Measurements from ENCODE around the gene GAS6. TPM values are rescaled to one million over a fixed set of nuclear protein-coding genes. Genes with fewer than 3 reads are reported as not detected.
A peak's percentile ranks its signal among the peaks of the same experiment; 100 is the strongest.

The GAS6 gene
- total and polyA plus RNA-seq, 9 of the 15 experiments (the other 6 are each of a cell fraction or from before 2014, with no cell fraction given), result 0.14 to 9.7 (median 4.7) TPM; not detected in 1

DNA sequence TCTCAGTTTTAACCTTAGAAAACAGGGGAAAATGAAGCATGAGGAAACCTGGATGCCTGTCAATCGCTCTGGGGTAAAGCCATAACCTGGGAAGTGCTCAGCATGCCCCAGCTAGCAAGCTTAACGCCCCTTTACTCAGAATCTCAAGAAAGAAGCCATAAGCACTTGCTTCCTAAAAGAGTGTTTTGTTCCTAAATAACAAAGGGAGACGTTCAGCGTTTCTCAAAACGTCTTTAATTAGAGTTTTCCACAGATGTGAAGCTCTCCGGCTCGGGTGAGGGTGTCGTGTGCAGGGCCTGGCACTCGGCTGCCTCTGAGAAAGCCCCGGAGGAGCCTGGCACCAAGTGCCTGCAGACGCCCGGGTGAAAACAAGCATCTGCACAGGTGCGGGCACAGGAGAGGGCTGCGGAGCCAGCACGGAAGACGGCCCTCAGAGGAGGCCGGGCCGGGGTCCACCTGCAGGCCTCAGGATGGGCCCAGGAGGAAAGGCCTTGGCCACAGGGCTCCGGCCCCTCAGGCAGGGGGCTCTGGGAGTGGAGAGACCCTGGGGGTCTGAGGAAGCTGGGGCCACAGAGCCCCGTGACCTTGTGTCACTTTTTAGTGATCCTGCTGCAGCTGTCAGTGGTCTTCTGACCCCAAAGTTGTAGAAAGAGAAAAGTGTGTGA, 6.2 kb downstream of the GAS6 start (continued):
- TF ChIP-seq, protein P1, sequence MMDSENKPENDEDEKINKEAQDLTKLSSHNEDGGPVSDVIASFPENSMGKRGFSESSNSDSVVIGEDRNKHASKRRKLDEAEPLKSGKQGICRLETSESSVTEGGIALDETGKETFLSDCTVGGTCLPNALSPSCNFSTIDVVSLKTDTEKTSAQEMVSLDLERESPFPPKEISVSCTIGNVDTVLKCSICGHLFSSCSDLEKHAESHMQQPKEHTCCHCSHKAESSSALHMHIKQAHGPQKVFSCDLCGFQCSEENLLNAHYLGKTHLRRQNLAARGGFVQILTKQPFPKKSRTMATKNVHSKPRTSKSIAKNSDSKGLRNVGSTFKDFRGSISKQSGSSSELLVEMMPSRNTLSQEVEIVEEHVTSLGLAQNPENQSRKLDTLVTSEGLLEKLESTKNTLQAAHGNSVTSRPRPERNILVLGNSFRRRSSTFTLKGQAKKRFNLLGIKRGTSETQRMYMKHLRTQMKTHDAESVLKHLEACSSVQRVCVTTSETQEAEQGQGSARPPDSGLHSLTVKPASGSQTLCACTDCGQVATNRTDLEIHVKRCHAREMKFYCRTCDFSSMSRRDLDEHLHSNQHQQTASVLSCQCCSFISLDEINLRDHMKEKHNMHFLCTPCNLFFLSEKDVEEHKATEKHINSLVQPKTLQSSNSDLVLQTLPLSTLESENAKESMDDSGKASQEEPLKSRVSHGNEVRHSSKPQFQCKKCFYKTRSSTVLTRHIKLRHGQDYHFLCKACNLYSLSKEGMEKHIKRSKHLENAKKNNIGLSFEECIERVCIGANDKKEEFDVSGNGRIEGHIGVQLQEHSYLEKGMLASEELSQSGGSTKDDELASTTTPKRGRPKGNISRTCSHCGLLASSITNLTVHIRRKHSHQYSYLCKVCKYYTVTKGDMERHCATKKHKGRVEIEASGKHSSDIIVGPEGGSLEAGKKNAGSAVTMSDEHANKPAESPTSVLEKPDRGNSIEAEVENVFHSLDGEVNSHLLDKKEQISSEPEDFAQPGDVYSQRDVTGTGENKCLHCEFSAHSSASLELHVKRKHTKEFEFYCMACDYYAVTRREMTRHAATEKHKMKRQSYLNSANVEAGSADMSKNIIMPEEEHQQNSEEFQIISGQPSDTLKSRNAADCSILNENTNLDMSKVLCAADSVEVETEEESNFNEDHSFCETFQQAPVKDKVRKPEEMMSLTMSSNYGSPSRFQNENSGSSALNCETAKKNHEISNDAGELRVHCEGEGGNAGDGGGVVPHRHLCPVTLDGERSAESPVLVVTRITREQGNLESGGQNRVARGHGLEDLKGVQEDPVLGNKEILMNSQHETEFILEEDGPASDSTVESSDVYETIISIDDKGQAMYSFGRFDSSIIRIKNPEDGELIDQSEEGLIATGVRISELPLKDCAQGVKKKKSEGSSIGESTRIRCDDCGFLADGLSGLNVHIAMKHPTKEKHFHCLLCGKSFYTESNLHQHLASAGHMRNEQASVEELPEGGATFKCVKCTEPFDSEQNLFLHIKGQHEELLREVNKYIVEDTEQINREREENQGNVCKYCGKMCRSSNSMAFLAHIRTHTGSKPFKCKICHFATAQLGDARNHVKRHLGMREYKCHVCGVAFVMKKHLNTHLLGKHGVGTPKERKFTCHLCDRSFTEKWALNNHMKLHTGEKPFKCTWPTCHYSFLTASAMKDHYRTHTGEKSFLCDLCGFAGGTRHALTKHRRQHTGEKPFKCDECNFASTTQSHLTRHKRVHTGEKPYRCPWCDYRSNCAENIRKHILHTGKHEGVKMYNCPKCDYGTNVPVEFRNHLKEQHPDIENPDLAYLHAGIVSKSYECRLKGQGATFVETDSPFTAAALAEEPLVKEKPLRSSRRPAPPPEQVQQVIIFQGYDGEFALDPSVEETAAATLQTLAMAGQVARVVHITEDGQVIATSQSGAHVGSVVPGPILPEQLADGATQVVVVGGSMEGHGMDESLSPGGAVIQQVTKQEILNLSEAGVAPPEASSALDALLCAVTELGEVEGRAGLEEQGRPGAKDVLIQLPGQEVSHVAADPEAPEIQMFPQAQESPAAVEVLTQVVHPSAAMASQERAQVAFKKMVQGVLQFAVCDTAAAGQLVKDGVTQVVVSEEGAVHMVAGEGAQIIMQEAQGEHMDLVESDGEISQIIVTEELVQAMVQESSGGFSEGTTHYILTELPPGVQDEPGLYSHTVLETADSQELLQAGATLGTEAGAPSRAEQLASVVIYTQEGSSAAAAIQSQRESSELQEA (IDR thresholded peaks at IDR 0.05; ENCODE audit: low read depth), result no peak

DNA sequence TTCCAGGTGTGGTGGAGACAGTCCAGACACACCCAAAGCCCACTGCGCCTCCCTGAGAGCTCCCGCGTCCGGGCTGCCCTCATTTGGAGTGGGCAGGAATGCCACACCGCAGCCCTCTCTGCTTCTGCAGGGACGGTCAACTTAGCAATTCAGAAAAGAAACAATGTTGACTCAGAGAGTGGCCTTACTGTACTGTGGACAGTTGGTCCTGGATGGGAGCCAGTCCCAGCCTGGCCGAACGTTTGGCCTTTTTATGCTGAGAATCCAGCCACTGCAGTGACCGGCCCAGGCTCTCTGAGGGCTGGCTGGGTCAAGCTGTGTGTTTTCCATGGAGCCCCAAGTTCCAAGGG, 7.2 kb downstream of the GAS6 start:
- no peaks in the 10 kb centered on the region for H4K20me1 ChIP-seq (replicated peaks; ENCODE audit: control insufficient read depth, insufficient read depth, low read length)
- no peak overlapping the region for H3K27ac ChIP-seq (ENCODE audit: extremely low read depth, low read depth, low read length)
- H3K9me1 ChIP-seq (ENCODE audit: control insufficient read depth, insufficient read depth, low read length), result no peaks in the 10 kb centered on the region
- H3K4me1 ChIP-seq (replicated peaks in 1 of 2; ENCODE audit: control insufficient read depth in 2 of 2, insufficient read depth in 2 of 2, low read length in 2 of 2), result peaks cover 35 to 66% of the 10 kb centered on the region in 2 experiments
- H3K79me2 ChIP-seq (ENCODE audit: control insufficient read depth, insufficient read depth, low read length), result peaks cover 29% of the 10 kb centered on the region
- in situ Hi-C loops (cut with MboI) (no loop called here), intact Hi-C loops (cut with micrococcal nuclease) (no loop called here)
- H3K36me3 ChIP-seq (ENCODE audit: control insufficient read depth, insufficient read depth, low read length), result peaks cover 2% of the 10 kb centered on the region; the same call in 1 of the 3 replicates
- H3K27me3 ChIP-seq (ENCODE audit: control insufficient read depth in 2 of 2, insufficient read depth in 2 of 2, low read length in 2 of 2), result no peaks in the 10 kb centered on the region
- POLR2A ChIA-PET, result no interaction called here
- H3K9ac ChIP-seq (ENCODE audit: insufficient read depth in 1 of 2, low read depth in 2 of 2, low read length in 2 of 2), result no peak overlapping the region
- FAIRE-seq (peak; percentile 26), DNase-seq (ENCODE audit: extremely low read depth in 1 of 4, low spot score in 3 of 4) (no peak), ATAC-seq (no peak)
- no TSS peak for BruUV-seq (replicated peaks)
- H3K4me2 ChIP-seq (ENCODE audit: insufficient read depth, low read length), result no peak overlapping the region
- peaks cover 2% of the 10 kb centered on the region for H3K9me3 ChIP-seq (replicated peaks; ENCODE audit: control insufficient read depth, insufficient read depth, low read depth, low read length)
- no peak overlapping the region for H3K4me3 ChIP-seq
- WGBS (ENCODE audit: insufficient coverage, low coverage, missing lambda C conversion rate), result 57% methylated on average over 9 of the region's 9 CpGs
- H2AFZ ChIP-seq (ENCODE audit: low read depth, low read length), result no peak overlapping the region
- no peak for TF ChIP-seq RAD51 (IDR thresholded peaks at IDR 0.05; ENCODE audit: borderline replicate concordance, low read depth)
- TF ChIP-seq EHMT2 (IDR thresholded peaks at IDR 0.05), result no peak
- no peak for TF ChIP-seq WHSC1 (IDR thresholded peaks at IDR 0.05; ENCODE audit: low read length)
- TF ChIP-seq, protein P2, sequence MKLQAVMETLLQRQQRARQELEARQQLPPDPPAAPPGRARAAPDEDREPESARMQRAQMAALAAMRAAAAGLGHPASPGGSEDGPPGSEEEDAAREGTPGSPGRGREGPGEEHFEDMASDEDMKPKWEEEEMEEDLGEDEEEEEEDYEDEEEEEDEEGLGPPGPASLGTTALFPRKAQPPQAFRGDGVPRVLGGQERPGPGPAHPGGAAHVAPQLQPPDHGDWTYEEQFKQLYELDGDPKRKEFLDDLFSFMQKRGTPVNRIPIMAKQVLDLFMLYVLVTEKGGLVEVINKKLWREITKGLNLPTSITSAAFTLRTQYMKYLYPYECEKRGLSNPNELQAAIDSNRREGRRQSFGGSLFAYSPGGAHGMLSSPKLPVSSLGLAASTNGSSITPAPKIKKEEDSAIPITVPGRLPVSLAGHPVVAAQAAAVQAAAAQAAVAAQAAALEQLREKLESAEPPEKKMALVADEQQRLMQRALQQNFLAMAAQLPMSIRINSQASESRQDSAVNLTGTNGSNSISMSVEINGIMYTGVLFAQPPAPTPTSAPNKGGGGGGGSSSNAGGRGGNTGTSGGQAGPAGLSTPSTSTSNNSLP (IDR thresholded peaks at IDR 0.05; ENCODE audit: borderline replicate concordance, low read depth, low read length), result no peak
- TF ChIP-seq JUND (IDR thresholded peaks at IDR 0.05; ENCODE audit: borderline replicate concordance, low read depth, low read length), result no peak
- no peak for TF ChIP-seq JUND (tag; IDR thresholded peaks at IDR 0.05; ENCODE audit: borderline replicate concordance, low read depth, low read length)
- CTCF ChIA-PET (ENCODE audit: low intra/inter-chr PET ratio), result no interaction called here

Data from K562 (cell line).